NCI-H2081 treated with DMSO at 0.1 percent for 48 hours (cell line): ENCODE data around the gene MIA2.
"Not testable (repeated sequence)": the region's sequence is repeated elsewhere in the genome, so short reads cannot be mapped to it uniquely, and the experiment has no call there.

Experiments used
- DNase-seq: peaks from one replicate; lab custom pipeline; 2025; lab: John Stamatoyannopoulos, UW

MIA2 gene

GRCh38 chr14:39231751-39232553 is 1.8 kb upstream of the MIA2 start:
- not testable (repeated sequence) for DNase-seq

- no peak for DNase-seq
Observed at GRCh38 chr14:39232554-39233415, 930 bp upstream of the MIA2 start.

GRCh38 chr14:39234986-39235385 is 1.3 kb downstream of the MIA2 start:
- DNase-seq = not testable (repeated sequence)

- not testable (repeated sequence) for DNase-seq
Observed at GRCh38 chr14:39235466-39235865, 1.8 kb downstream of the MIA2 start.

- no peak for DNase-seq
Observed at GRCh38 chr14:39240769-39241168, 7.1 kb downstream of the MIA2 start.

GRCh38 chr14:39241637-39242036 is 7.9 kb downstream of the MIA2 start:
- no peak for DNase-seq

- no peak for DNase-seq
Observed at GRCh38 chr14:39243831-39244230, 10.1 kb downstream of the MIA2 start.

- no peak for DNase-seq
Observed at GRCh38 chr14:39246618-39247017, 12.9 kb downstream of the MIA2 start.

GRCh38 chr14:39247256-39247655 is 13.5 kb downstream of the MIA2 start:
- DNase-seq = no peak

GRCh38 chr14:39251547-39251946 is 17.8 kb downstream of the MIA2 start:
- DNase-seq = no peak

- DNase-seq = not testable (repeated sequence)
Observed at GRCh38 chr14:39257388-39257787, 23.7 kb downstream of the MIA2 start.

- no peak for DNase-seq
Observed at GRCh38 chr14:39258782-39259545, 25.2 kb downstream of the MIA2 start.

- DNase-seq = not testable (repeated sequence)
Observed at GRCh38 chr14:39260161-39260560, 26.4 kb downstream of the MIA2 start.

GRCh38 chr14:39262214-39262613 is 28.5 kb downstream of the MIA2 start:
- DNase-seq = not testable (repeated sequence)

GRCh38 chr14:39264057-39264456 is 30.3 kb downstream of the MIA2 start:
- no peak for DNase-seq

GRCh38 chr14:39264558-39264957 is 30.8 kb downstream of the MIA2 start:
- DNase-seq = no peak

GRCh38 chr14:39265033-39265432 is 31.3 kb downstream of the MIA2 start:
- no peak for DNase-seq

- DNase-seq = no peak
Observed at GRCh38 chr14:39265806-39266524, 32.2 kb downstream of the MIA2 start.

GRCh38 chr14:39266525-39266870 is 32.8 kb downstream of the MIA2 start:
- no peak for DNase-seq

GRCh38 chr14:39266871-39267607 is 33.3 kb downstream of the MIA2 start:
- DNase-seq = no peak

GRCh38 chr14:39267608-39268005 is 33.9 kb downstream of the MIA2 start:
- DNase-seq = no peak
